Tibial artery (tissue), 4 donors: Measurements from ENCODE around the gene PPP2R5B.

Experiments used
- DNase-seq, 2 donors: peaks; one replicate each; pipeline ENCODE4 v3.0.0-alpha.2; 2019
- H3K27ac ChIP-seq, 2 donors: fragments of 200-600 bp; sonication (generic) in 1 of 2; 1 replicate in 1 of 2; 2 replicates in 1 of 2; pipeline ENCODE4 v1.5.1; 2018 to 2019; ENCODE audit warnings: mild to moderate bottlenecking in 1 of 2
- H3K27me3 ChIP-seq, 2 donors: fragments of 200-600 bp; sonication (generic) in 1 of 2; one replicate each; pipeline versions ENCODE4 v1.5.1 to v1.6.0; 2016 to 2019
- H3K36me3 ChIP-seq, 3 donors: fragments of 200-600 bp; sonication (generic) in 2 of 3; one replicate each; pipeline ENCODE4 v1.5.1; 2016 to 2019; ENCODE audit warnings: mild to moderate bottlenecking in 2 of 3
- H3K4me1 ChIP-seq, 4 donors: fragments of 200-600 bp; sonication (generic) in 2 of 4; 1 replicate in 3 of 4; 2 replicates in 1 of 4; pipeline ENCODE4 v1.5.1; 2016 to 2019
- H3K4me3 ChIP-seq, 2 donors: fragments of 200-600 bp; sonication (generic) in 1 of 2; 1 replicate in 1 of 2; 2 replicates in 1 of 2; pipeline ENCODE4 v1.5.1; 2018 to 2019; ENCODE audit warnings: mild to moderate bottlenecking in 2 of 2
- H3K9me3 ChIP-seq, 3 donors: fragments of 200-600 bp; sonication (generic) in 1 of 3; one replicate each; pipeline ENCODE4 v1.5.1; 2016 to 2019
- CTCF ChIP-seq, 2 experiments: fragments of 200-600 bp in 1 of 2; fragments of 450-650 bp in 1 of 2; IDR thresholded peaks; one replicate each; pipeline ENCODE4 v1.5.1; 2017 to 2019; ENCODE audit warnings: antibody characterized with exemption in 2 of 2, mild to moderate bottlenecking in 1 of 2, moderate library complexity in 1 of 2
- intact Hi-C: fragments of 100-400 bp; cut with DNase I; formaldehyde crosslinking; loops from one replicate; pipeline ENCODE4 v1.15.0; 2023; ENCODE audit warnings: low total_unique reads

Gene PPP2R5B

DNA sequence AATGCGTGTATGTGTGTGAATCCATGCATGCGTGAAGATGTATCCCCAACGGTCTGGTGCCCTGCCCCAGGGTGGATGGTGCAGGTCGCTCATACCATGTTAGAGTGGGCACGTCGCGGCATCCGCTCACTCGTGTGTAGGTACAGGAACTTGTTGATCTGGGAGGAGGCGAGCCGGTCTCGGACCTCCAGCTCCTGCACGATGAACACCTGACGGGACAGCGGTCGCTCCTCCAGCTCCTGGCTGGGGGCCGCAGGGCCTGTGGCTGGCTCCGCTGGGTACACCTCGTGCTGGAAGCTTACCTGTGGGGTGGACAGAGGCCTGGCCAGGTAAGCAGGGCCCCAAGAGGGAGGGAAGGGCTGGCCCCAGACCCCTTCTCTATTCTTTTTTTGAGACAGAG, 25.9 kb upstream of the PPP2R5B start:
- Histone ChIP-seq H3K4me3 (no peak overlapping the region), H3K27me3 (no peaks in the 10 kb centered on the region), H3K9me3 (no peaks in the 10 kb centered on the region), H3K36me3 (peaks cover 39 to 91% (median 82%) of the 10 kb centered on the region in 3 donors), H3K27ac (no peak overlapping the region), H3K4me1 (no peaks in the 10 kb centered on the region)
- intact Hi-C loops = no loop called here
- DNase-seq = no peak
- no peak for TF ChIP-seq CTCF (IDR thresholded peaks at IDR 0.05)

DNA sequence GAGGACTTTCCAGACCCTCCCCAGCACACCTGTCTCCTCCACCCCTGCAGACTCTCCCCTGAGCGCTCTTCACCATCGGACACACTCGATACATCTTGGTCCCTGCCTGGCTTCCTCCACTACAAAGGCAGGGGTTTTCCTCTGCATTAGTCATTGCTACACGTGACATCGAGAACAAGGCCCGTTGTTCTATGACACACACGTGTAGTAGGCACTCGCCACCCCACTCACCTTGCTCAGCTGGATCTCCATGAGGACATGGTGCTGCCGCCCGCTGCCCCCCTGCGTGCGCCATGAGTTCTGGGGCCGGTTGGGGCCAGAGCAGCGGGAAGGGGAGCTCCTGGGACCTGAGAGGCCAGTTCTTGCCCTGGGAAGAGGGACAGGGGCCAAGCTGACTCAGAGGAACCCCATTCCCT, 24.2 kb upstream of the PPP2R5B start:
- no peak overlapping the region for H3K27ac ChIP-seq
- no peak for DNase-seq
- intact Hi-C loops = no loop called here

DNA sequence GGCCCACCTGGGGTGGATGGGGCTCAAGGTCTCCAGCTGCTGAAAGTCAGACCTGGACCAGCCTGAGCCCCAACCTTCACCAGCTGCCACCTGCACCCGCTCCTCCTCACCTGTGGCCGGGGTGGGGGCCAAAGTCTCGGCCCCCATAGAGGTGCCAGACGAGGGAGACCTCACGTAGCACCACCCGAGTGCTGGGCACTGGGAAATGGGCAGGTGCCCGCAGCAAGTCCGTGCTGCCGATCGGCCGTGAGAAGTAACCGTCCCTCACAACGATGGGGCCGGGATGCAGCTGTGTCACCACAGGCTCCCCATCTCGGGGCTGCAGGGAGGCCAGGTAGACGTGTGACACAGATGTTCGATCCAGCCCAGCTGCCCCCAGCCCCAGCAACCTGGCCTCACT, 23.7 kb upstream of the PPP2R5B start:
- DNase-seq = no peak
- Histone ChIP-seq H3K36me3 (peaks cover 55 to 100% (median 89%) of the 10 kb centered on the region in 3 donors), H3K9me3 (no peaks in the 10 kb centered on the region), H3K4me1 (no peaks in the 10 kb centered on the region), H3K4me3 (no peak overlapping the region), H3K27me3 (no peaks in the 10 kb centered on the region), H3K27ac (no peak overlapping the region)
- intact Hi-C loops = no loop called here
- no peak for TF ChIP-seq CTCF (IDR thresholded peaks at IDR 0.05)

More for the DNA sequence above, 24.2 kb upstream of the PPP2R5B start:
- Histone ChIP-seq H3K4me1 (no peaks in the 10 kb centered on the region), H3K4me3 (no peak overlapping the region), H3K27me3 (no peaks in the 10 kb centered on the region), H3K9me3 (no peaks in the 10 kb centered on the region), H3K36me3 (peaks cover 50 to 100% (median 84%) of the 10 kb centered on the region in 3 donors)
- TF ChIP-seq CTCF (IDR thresholded peaks at IDR 0.05) = no peak

DNA sequence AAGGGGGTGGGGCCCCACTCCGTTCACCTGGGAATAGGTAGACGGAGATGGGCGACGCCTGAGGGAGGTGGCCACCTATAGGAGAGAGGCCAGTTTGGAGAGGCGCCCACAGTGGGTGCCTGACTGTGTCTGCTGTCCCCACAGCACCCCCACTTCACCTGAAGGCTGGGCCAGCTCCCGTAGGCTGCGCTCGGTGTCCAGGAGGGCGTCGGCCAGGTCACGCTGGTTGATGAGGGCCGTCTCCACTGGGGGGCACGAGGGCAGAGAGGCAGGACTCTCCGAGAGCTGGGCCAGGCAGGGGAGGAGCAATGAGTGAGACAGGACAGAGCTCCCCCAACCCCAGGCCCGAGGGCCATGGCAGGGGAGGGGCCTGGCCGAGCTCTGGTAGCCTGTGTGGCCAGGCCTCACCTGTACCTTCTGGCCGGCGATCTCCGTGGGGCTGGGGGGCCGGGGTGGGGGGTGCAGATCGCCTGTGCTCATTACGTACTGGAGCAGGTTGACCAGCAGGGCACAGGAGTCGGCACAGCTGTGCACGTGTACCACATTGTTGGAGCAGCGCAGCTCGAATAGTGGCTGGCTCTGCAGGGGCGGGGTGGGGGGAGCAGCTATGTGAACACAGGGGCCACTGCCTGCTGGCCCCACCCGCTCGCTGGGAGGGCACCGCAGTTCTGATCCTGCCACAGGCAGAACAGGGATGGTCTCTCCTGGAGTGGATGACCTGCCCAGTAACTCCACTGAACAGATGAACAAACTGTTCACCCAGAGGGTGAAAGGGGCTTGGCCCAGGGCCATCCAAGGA, 22.2 kb upstream of the PPP2R5B start:
- Histone ChIP-seq H3K27me3 (no peaks in the 10 kb centered on the region), H3K4me3 (no peak overlapping the region), H3K36me3 (peaks cover 70 to 100% (median 91%) of the 10 kb centered on the region in 3 donors), H3K27ac (no peak overlapping the region), H3K9me3 (no peaks in the 10 kb centered on the region), H3K4me1 (no peaks in the 10 kb centered on the region)
- no peak for DNase-seq
- TF ChIP-seq CTCF (IDR thresholded peaks at IDR 0.05) = no peak
- intact Hi-C loops = no loop called here

GRCh38 chr11:64903291-64903833, 21.1 kb upstream of the PPP2R5B start:
- Histone ChIP-seq H3K4me3 (no peak overlapping the region), H3K27ac (no peak overlapping the region), H3K27me3 (no peaks in the 10 kb centered on the region), H3K36me3 (peaks cover 78 to 100% (median 91%) of the 10 kb centered on the region in 3 donors), H3K4me1 (no peaks in the 10 kb centered on the region), H3K9me3 (no peaks in the 10 kb centered on the region)
- TF ChIP-seq CTCF (IDR thresholded peaks at IDR 0.05) = no peak
- intact Hi-C loops = no loop called here
- DNase-seq = no peak
